Lower leg skin (tissue), 4 donors: ENCODE data around the gene ZNF394. TPM values are rescaled to one million over a fixed set of nuclear protein-coding genes. Genes with fewer than 3 reads are reported as not detected.

Experiments used
- DNase-seq, 2 donors: peaks; one replicate each; pipeline ENCODE4 v3.0.0-alpha.2; 2019; ENCODE audit warnings: low spot score in 2 of 2
- H3K4me3 ChIP-seq: fragments of 200-600 bp; sonication (generic); 2 replicates; pipeline ENCODE4 v1.5.1; 2017; ENCODE audit warnings: mild to moderate bottlenecking, low read depth; ENCODE audit not compliant: poor library complexity, severe bottlenecking
- POLR2A ChIP-seq, 2 donors: fragments of 450-650 bp; IDR thresholded peaks; one replicate each; pipeline ENCODE4 v1.6.1; 2016 to 2017; ENCODE audit warnings: antibody characterized with exemption in 2 of 2, mild to moderate bottlenecking in 1 of 2, moderate library complexity in 1 of 2
- WGBS, 2 donors: methylation state at CpG; one replicate each; pipeline ENCODE4 v1.1.5; 2018; 5-methylcytosine and 5-hydroxymethylcytosine counted together
- intact Hi-C: fragments of 100-400 bp; cut with DNase I; formaldehyde crosslinking; loops from one replicate; pipeline ENCODE4 v1.15.0; 2023; ENCODE audit warnings: low total_unique reads
- total RNA-seq, 4 donors: library from RNA; depleted of rRNA; stranded (reverse); fragments of >200 nt; gene quantifications; one replicate each; pipeline ENCODE4 v1.1.0, GENCODE V29; 2016
- TF ChIP-seq, protein P1 (sequence below), 3 donors: fragments of 450-650 bp; IDR thresholded peaks; one replicate each; pipeline ENCODE4 v1.5.1; 2016; ENCODE audit warnings: antibody characterized with exemption in 3 of 3, mild to moderate bottlenecking in 3 of 3, moderate library complexity in 2 of 3

The ZNF394 gene
- total RNA-seq, 4 donors from 2014 or later = 26.2 to 55.0 (median 40.5) TPM

DNA sequence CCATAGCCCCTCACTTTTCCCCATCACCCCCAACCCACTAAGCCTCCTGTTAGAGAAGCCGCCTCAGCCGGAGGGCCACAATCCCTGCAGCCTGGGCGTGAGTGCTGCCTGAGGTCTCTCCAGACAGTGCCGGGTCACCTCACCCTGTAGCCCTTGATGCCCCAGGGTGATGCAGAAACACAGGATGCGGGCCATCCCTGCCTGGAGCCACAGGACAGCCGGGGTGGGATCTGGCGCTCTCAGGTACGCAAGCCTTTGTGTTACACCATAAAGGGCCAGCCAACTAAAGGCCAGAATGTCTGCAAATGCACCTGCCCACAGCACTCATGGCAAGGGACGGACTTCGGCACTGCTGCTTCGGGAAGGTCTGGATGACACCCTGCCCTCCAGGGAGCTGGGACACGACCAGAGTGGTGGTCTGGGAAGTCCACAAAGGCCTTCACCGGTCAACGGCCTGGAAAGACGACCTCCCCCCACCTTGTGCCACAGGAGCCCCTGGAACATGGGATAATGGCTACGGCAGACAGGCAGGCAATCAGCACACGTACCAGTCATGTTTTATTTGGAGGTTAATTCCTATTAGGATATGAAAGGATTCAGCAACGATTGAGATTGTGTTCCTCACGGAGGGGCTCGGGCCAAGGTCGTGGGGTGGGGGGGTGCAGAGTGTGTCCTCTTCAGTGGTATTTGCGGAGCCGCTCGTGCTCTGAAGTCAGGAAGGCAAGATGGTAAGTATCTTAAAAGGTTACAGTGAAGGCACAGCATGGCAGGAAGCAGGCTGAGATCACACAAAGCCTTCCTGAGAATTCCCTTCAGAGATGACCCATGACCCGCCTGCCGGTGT lies 42.2 kb downstream of the ZNF394 start:
- 84 to 85% methylated on average over 22 to 24 of the region's 26 CpGs for WGBS, 2 donors
- no peak for DNase-seq
- intact Hi-C loops = no loop called here
- TF ChIP-seq, protein P1, sequence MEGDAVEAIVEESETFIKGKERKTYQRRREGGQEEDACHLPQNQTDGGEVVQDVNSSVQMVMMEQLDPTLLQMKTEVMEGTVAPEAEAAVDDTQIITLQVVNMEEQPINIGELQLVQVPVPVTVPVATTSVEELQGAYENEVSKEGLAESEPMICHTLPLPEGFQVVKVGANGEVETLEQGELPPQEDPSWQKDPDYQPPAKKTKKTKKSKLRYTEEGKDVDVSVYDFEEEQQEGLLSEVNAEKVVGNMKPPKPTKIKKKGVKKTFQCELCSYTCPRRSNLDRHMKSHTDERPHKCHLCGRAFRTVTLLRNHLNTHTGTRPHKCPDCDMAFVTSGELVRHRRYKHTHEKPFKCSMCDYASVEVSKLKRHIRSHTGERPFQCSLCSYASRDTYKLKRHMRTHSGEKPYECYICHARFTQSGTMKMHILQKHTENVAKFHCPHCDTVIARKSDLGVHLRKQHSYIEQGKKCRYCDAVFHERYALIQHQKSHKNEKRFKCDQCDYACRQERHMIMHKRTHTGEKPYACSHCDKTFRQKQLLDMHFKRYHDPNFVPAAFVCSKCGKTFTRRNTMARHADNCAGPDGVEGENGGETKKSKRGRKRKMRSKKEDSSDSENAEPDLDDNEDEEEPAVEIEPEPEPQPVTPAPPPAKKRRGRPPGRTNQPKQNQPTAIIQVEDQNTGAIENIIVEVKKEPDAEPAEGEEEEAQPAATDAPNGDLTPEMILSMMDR (IDR thresholded peaks at IDR 0.05) = no peak
- no peak for TF ChIP-seq POLR2A (IDR thresholded peaks at IDR 0.05)
- H3K4me3 ChIP-seq = no peak overlapping the region

DNA sequence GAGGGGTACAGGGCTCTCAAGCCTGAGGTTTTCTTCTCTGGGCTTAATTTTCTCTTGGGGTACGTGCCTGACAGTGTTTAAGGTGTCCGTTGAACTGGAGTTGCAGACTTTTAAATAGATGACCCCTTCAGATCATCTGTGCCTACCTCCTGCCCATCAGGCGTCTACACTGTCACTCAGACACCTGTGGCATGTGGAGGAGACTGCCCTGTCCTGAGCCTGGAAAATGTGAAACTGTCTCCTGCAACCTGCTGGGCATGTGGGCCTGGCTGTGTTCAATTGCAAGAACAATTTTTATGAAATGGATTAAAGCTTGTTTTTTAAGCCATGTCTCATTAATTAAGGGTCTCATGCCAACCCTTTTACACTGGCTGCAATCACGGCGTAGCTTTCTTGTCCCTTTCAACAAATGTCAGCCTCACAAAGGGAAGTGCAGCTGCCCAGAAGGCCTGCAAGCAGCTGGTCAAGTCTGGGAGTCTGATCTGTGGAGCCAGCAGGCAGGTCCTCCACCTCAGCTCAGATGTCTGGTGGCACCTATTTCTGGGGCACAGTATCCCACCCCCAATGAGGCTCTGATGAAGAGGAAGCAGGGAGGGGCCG lies 42.9 kb downstream of the ZNF394 start:
- no peak for DNase-seq
- WGBS, 2 donors = 71 to 83% methylated on average over 6 of the region's 6 CpGs
- H3K4me3 ChIP-seq = no peak overlapping the region
- TF ChIP-seq, protein P1 (IDR thresholded peaks at IDR 0.05) = no peak
- no peak for TF ChIP-seq POLR2A (IDR thresholded peaks at IDR 0.05)
- intact Hi-C loops = no loop called here

DNA sequence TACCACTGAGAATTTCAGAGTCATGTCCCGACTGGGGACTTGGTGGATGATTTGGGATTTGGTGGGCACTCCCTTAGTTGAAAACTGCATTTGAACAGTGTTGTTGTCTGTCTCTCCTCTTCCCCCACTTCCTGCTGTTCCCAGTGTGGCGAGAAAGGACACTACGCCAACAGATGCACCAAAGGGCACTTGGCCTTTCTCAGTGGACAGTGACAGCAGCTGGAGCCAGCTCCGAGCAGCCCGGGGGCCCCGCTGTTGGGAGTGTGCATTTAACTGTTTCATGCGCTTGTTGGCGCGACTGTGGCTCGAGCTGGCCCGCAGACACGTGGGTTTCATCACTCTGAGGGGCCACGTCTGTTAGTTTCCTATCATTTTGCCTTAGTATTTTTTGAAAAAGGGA lies 43.8 kb downstream of the ZNF394 start:
- DNase-seq = no peak
- WGBS, 2 donors = 75 to 76% methylated on average over 13 of the region's 13 CpGs
- TF ChIP-seq POLR2A (IDR thresholded peaks at IDR 0.05) = no peak
- TF ChIP-seq, protein P1 (IDR thresholded peaks at IDR 0.05) = no peak
- H3K4me3 ChIP-seq = no peak overlapping the region
- intact Hi-C loops = no loop called here

DNA sequence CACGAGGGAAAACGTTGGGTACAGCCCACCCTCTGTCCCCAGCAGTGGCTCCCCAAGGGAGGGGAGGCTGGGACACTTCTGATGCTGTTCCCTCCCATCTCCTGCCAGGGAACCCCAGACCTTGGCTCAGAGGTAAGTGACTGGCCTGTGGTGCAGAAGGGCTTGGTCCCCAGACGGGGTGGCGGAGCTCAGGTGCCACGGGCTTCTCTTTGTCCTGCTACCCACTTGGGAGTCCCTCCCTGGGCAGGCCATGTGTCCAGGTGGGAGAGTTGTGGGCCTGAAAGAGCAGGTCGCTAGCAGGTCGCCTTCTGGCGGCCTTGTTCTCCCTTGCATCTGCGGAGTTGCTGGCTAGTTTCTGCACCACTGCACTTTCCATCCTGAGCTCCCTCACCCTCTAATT lies 44.2 kb downstream of the ZNF394 start:
- intact Hi-C loops = no loop called here

DNA sequence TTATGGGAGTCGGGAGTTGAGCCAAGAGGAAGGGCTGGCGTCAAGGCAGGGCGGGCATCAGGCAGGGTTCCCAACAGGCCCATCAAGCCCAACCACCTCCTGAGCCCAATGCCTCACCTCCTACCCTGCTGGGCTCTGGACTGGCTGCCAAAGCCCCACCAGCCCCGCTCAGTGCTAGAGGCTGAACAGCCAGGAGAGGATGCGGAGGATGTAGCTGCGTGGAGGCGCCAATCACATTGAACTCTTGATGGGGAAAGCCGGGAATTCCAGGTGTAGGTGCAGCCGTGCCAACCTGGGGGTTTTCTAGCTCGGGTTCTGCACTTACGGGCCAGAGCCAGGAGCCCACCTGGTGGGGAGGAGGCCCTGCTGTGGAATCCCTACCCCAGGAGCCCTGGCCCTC lies 47.0 kb downstream of the ZNF394 start:
- DNase-seq = no peak
- 64 to 72% methylated on average over 11 of the region's 11 CpGs for WGBS, 2 donors

More for the DNA sequence above, 44.2 kb downstream of the ZNF394 start:
- H3K4me3 ChIP-seq = no peak overlapping the region
- no peak for DNase-seq
- 76 to 84% methylated on average over 9 of the region's 9 CpGs for WGBS, 2 donors
- TF ChIP-seq POLR2A (IDR thresholded peaks at IDR 0.05) = no peak
- TF ChIP-seq, protein P1 (IDR thresholded peaks at IDR 0.05) = no peak

More for the DNA sequence above, 47.0 kb downstream of the ZNF394 start:
- H3K4me3 ChIP-seq = no peak overlapping the region
- intact Hi-C loops = no loop called here
- no peak for TF ChIP-seq POLR2A (IDR thresholded peaks at IDR 0.05)
- TF ChIP-seq, protein P1 (IDR thresholded peaks at IDR 0.05) = no peak
